HuH-7.5 (cell line): ENCODE results near the gene ZPLD1.

Source experiments
- DNase-seq: peaks from one replicate; pipeline ENCODE4 v3.0.0; 2011; ENCODE audit warnings: low spot score

Gene ZPLD1

GRCh38 chr3:102434715-102435114, at the start of gene ZPLD1:
Gene ZPLD1 (plus strand): TSS chr3:102435015. CDS start chr3:102438488, 3,473 bp downstream.
- DNase-seq: no peak

GRCh38 chr3:102390171-102390864, 44.5 kb upstream of the ZPLD1 start:
- DNase-seq: no peak

GRCh38 chr3:102390916-102391315, 43.9 kb upstream of the ZPLD1 start:
- no peak for DNase-seq

GRCh38 chr3:102391491-102391890, 43.3 kb upstream of the ZPLD1 start:
- no peak for DNase-seq

- DNase-seq: no peak
These were observed 40.3 kb upstream of the ZPLD1 start for GRCh38 chr3:102394517-102394916.

- DNase-seq: no peak
These were observed 36.6 kb upstream of the ZPLD1 start for GRCh38 chr3:102398176-102398575.

GRCh38 chr3:102398666-102399065, 36.1 kb upstream of the ZPLD1 start:
- no peak for DNase-seq

GRCh38 chr3:102400142-102400541, 34.7 kb upstream of the ZPLD1 start:
- DNase-seq: no peak

GRCh38 chr3:102400766-102401165, 34.0 kb upstream of the ZPLD1 start:
- no peak for DNase-seq

GRCh38 chr3:102410616-102411015, 24.2 kb upstream of the ZPLD1 start:
- DNase-seq: no peak

- no peak for DNase-seq
These were observed 19.3 kb upstream of the ZPLD1 start for GRCh38 chr3:102415553-102415952.

GRCh38 chr3:102419786-102420185, 15.0 kb upstream of the ZPLD1 start:
- no peak for DNase-seq

GRCh38 chr3:102441832-102442231, 7.0 kb downstream of the ZPLD1 start:
- no peak for DNase-seq

GRCh38 chr3:102443021-102443420, 8.2 kb downstream of the ZPLD1 start:
- DNase-seq: no peak

- no peak for DNase-seq
These were observed 9.3 kb downstream of the ZPLD1 start for GRCh38 chr3:102444101-102444500.

- no peak for DNase-seq
These were observed 12.5 kb downstream of the ZPLD1 start for GRCh38 chr3:102447272-102447671.

- DNase-seq: no peak
These were observed 14.5 kb downstream of the ZPLD1 start for GRCh38 chr3:102449341-102449740.

- no peak for DNase-seq
These were observed 15.1 kb downstream of the ZPLD1 start for GRCh38 chr3:102449930-102450329.

- DNase-seq: no peak
These were observed 16.2 kb downstream of the ZPLD1 start for GRCh38 chr3:102450976-102451375.

- DNase-seq: no peak
These were observed 16.7 kb downstream of the ZPLD1 start for GRCh38 chr3:102451543-102451942.

GRCh38 chr3:102454181-102454580, 19.4 kb downstream of the ZPLD1 start:
- no peak for DNase-seq

- no peak for DNase-seq
These were observed 22.8 kb downstream of the ZPLD1 start for GRCh38 chr3:102457644-102458043.

- DNase-seq: no peak
These were observed 25.8 kb downstream of the ZPLD1 start for GRCh38 chr3:102460579-102460978.

GRCh38 chr3:102464261-102464660, 29.4 kb downstream of the ZPLD1 start:
- no peak for DNase-seq
